Ishikawa (cell line): ENCODE measurements around the gene KLF15.

Experiments
- CEBPB ChIP-seq: IDR thresholded peaks from 2 replicates; pipeline ENCODE4 v1.6.1; 2012
- CREB1 ChIP-seq: IDR thresholded peaks from 2 replicates; pipeline ENCODE4 v1.6.1; 2012; ENCODE audit warnings: low read depth
- EGR1 ChIP-seq: IDR thresholded peaks from 2 replicates; pipeline ENCODE4 v1.6.1; 2012
- EP300 ChIP-seq: IDR thresholded peaks from 2 replicates; pipeline ENCODE4 v1.6.1; 2012; ENCODE audit warnings: borderline replicate concordance
- FOXM1 ChIP-seq: IDR thresholded peaks from 2 replicates; pipeline ENCODE4 v1.6.1; 2012; ENCODE audit warnings: low read depth, borderline replicate concordance
- NFIC ChIP-seq: IDR thresholded peaks from 2 replicates; pipeline ENCODE4 v1.6.1; 2012
- RAD21 ChIP-seq: IDR thresholded peaks from 2 replicates; pipeline ENCODE4 v1.6.1; 2012; ENCODE audit warnings: low read depth
- TAF1 ChIP-seq: IDR thresholded peaks from 2 replicates; pipeline ENCODE4 v1.6.1; 2012; ENCODE audit warnings: low read depth, mild to moderate bottlenecking
- TCF12 ChIP-seq: IDR thresholded peaks from 2 replicates; pipeline ENCODE4 v1.6.1; 2012; ENCODE audit warnings: low read depth
- TEAD4 ChIP-seq: IDR thresholded peaks from 2 replicates; pipeline ENCODE4 v1.6.1; 2012
- YY1 ChIP-seq: IDR thresholded peaks from 2 replicates; pipeline ENCODE4 v1.6.1; 2012; ENCODE audit warnings: low read depth
- ZBTB7A ChIP-seq: IDR thresholded peaks from 2 replicates; pipeline ENCODE4 v1.6.1; 2012; ENCODE audit warnings: low read depth
- TF ChIP-seq, protein P1 (sequence below): IDR thresholded peaks from 2 replicates; pipeline ENCODE4 v1.6.1; 2012
- TF ChIP-seq, protein P2 (sequence below): IDR thresholded peaks from 2 replicates; pipeline ENCODE4 v1.6.1; 2012; ENCODE audit warnings: low read depth, mild to moderate bottlenecking
- TF ChIP-seq, protein P3 (sequence below): IDR thresholded peaks from 2 replicates; pipeline ENCODE4 v1.6.1; 2012

The KLF15 gene

DNA sequence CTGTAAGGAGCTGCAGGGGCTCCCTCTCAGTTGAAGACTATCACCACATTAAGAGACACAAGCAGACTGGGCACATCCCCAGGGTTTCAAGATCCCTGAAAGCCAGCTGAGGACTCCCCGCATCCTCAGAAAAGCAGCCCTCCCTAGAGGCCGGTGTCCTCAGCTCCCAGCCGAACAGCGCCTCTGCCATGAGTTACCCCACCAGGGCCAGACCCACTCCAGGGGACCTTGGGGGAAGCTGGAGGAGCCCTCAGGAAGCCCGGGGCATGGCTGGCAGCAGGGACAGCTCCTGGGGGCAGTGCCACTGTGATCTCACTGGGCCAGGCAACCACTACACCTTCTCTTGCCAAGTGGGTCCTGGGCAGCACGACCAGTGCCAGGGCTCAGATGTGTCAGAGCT, 8.1 kb downstream of the KLF15 start:
- no peak for TF ChIP-seq CREB1
- no peak for TF ChIP-seq CEBPB
- TF ChIP-seq TAF1, result no peak
- no peak for TF ChIP-seq ZBTB7A
- TF ChIP-seq FOXM1, result no peak
- TF ChIP-seq, protein P1, sequence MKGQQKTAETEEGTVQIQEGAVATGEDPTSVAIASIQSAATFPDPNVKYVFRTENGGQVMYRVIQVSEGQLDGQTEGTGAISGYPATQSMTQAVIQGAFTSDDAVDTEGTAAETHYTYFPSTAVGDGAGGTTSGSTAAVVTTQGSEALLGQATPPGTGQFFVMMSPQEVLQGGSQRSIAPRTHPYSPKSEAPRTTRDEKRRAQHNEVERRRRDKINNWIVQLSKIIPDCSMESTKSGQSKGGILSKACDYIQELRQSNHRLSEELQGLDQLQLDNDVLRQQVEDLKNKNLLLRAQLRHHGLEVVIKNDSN, result no peak
- TF ChIP-seq, protein P2, sequence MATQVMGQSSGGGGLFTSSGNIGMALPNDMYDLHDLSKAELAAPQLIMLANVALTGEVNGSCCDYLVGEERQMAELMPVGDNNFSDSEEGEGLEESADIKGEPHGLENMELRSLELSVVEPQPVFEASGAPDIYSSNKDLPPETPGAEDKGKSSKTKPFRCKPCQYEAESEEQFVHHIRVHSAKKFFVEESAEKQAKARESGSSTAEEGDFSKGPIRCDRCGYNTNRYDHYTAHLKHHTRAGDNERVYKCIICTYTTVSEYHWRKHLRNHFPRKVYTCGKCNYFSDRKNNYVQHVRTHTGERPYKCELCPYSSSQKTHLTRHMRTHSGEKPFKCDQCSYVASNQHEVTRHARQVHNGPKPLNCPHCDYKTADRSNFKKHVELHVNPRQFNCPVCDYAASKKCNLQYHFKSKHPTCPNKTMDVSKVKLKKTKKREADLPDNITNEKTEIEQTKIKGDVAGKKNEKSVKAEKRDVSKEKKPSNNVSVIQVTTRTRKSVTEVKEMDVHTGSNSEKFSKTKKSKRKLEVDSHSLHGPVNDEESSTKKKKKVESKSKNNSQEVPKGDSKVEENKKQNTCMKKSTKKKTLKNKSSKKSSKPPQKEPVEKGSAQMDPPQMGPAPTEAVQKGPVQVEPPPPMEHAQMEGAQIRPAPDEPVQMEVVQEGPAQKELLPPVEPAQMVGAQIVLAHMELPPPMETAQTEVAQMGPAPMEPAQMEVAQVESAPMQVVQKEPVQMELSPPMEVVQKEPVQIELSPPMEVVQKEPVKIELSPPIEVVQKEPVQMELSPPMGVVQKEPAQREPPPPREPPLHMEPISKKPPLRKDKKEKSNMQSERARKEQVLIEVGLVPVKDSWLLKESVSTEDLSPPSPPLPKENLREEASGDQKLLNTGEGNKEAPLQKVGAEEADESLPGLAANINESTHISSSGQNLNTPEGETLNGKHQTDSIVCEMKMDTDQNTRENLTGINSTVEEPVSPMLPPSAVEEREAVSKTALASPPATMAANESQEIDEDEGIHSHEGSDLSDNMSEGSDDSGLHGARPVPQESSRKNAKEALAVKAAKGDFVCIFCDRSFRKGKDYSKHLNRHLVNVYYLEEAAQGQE, result no peak
- TF ChIP-seq, protein P3, sequence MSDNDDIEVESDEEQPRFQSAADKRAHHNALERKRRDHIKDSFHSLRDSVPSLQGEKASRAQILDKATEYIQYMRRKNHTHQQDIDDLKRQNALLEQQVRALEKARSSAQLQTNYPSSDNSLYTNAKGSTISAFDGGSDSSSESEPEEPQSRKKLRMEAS, result no peak

DNA sequence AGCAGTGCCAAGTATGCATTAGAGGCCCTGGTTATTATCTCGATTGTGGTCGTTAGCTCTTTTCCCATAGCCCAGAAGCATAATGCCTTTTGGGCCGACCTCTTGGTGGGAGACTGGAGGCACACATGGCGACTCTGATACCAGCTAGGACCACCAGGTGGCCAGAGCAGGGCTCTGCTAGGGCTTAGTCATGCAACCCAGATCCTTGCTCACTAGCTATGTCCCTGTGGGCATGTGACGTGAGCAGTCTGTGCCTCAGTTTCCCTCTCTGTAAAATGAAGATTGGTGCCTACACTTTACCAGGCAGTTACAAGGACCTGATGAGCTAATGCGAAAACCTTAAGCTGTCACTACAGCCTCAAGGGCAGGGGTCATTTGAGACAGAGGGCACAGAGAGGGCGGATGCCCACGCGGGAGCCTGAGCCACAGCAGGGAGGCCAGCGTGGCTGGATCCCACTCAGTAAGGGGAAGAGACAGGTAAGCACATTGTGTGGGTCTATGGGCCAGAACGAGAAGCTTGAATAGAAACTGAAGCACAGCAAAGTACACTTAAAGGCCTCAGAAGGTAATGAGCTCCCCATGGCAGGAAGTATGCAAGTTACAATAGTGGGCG, 8.8 kb downstream of the KLF15 start:
- TF ChIP-seq ZBTB7A (no peak), YY1 (no peak), NFIC (no peak), EP300 (no peak), CEBPB (no peak), TAF1 (no peak), CREB1 (no peak), TEAD4 (no peak), FOXM1 (no peak)
- TF ChIP-seq, protein P2, result no peak

DNA sequence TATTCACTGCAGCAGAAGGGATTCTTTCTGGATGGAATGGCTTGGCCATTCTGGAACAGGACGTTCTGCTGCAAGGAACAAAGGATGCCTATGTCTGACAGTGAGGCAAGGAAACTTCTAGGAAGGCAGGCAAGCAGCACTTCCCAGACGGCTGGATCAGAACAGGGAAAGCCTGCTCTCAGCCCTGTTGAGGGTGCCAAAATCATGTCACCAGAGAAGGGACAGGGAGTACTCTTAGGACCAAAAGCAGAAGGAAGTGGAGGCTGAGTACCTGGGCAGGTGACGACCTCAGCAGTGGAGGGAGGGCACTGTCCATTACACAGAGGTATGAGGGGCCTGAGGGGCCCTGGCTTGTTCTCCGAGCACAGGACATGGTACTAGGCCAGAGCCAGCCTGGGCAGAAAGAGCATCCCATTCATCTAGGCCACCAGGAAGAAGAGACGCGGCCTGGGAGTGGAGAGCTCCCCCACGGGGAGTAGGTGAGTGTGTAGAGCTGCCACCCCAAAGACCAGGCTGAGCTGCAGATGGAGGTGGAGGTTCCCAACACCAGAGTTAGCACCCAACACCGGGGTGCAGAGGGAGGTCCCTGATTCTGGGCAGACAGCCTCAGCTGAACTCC, 9.6 kb downstream of the KLF15 start:
- TF ChIP-seq FOXM1 (no peak), TAF1 (no peak), NFIC (no peak)
- TF ChIP-seq, protein P3, result no peak

DNA sequence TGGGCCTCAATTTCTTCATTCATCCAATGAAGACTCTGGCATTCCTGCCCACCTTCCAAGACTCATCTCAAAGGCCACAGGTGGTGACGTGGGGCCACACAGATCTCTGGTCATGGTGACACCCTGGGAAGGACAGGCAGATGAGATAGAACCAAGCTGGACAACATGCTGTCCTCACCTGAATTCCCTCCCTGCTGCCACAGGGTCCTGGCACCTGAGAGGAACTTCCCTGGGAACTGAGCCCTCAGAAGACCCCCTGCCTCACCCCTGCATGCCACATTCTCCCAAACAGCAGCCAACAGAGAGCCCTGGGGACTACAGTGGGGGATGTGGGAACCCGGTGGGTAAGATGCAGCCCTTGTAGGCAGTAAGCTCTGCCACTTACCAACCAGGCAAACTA, 10.7 kb downstream of the KLF15 start:
- TF ChIP-seq FOXM1 (no peak), TEAD4 (no peak), CREB1 (no peak), EP300 (no peak), RAD21 (no peak), EGR1 (no peak), TCF12 (no peak), TAF1 (no peak), YY1 (no peak), NFIC (no peak), ZBTB7A (no peak), CEBPB (no peak)
- TF ChIP-seq, protein P3, result no peak
- TF ChIP-seq, protein P1, result no peak
- TF ChIP-seq, protein P2, result no peak
